ENCODE measurements around the gene S100A10. TPM values are rescaled to one million over a fixed set of nuclear protein-coding genes. Genes with fewer than 3 reads are reported as not detected.

S100A10 gene
- total and polyA plus RNA-seq, 2 experiments from 2014 or later = 35.9 to 634 TPM

DNA sequence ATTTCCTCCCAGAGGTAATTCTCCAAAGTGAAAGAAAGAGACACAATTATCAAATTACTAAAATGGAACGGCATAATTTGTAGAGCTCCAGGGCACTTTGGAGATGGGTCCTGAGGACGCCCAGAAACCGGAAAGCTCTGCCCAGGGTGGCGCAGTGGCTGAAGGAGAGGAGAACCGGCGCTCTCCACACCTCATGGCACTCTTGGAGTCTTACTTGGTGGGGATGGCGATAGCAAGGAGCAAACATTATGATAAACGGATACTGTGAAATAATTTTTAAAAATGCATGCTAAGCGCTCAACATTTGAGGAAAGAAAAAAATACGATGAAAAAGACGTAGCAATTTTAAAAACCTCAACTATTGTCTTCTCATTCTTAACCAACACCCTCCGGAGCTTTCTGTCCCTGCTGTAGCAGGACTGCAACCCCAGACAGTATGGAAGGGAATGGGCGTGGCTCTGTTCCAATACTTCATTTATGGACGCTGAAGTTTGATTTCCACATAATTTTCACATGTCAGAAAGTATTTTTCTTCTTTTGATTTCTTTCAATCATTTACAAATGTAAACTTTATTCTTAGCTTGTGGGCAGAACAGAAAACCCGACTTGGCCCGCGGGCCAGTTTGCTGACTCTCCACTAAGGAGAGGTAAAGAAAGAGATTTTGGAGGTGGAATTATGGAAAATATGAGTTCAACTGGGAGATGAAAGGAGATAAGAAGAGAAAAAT is 42.0 kb upstream of the S100A10 start:
- Histone ChIP-seq H3F3A (replicated peaks; ENCODE audit: low read depth) (no peaks in the 10 kb centered on the region; the same call in 1 of the 2 replicates), H4K20me1 (replicated peaks; ENCODE audit: insufficient read depth) (no peaks in the 10 kb centered on the region), H3K79me2 (replicated peaks; ENCODE audit: insufficient read depth) (no peaks in the 10 kb centered on the region), H3K36me3 (ENCODE audit: insufficient read depth) (peaks cover 14% of the 10 kb centered on the region), H3K4me2 (peak overlapping the region; percentile 96), H3K27me3 (ENCODE audit: insufficient read depth) (peaks cover 23% of the 10 kb centered on the region), H3K4me1 (ENCODE audit: insufficient read depth) (peaks cover 29% of the 10 kb centered on the region), H3K9me2 (ENCODE audit: insufficient read depth) (0 out of 2 replicates have a peak, but pooled peaks cover under 1% of the 10 kb centered on the region), H2AFZ (peak overlapping the region; percentile 33; the same call in 1 of the 2 replicates), H3K4me3 (peak overlapping the region; percentile 78), H3K27ac (ENCODE audit: low read depth) (peak overlapping the region; percentile 87)
- Mint-ChIP-seq H3K9me3 (no peaks in the 10 kb centered on the region), H3K4me3 (peak overlapping the region; percentile 85), H3K27me3 (ENCODE audit: insufficient read depth, low read depth, poor library complexity) (peaks cover 13% of the 10 kb centered on the region), H3K27ac (peak overlapping the region; percentile 45; the same call in 1 of the 2 replicates), H3K36me3 (ENCODE audit: low read depth) (peaks cover 13% of the 10 kb centered on the region), H3K4me1 (peaks cover 26% of the 10 kb centered on the region)
- DNase-seq (ENCODE audit: low spot score) = peak; percentile 37
- TF ChIP-seq CREB1 (CRISPR knock-in tag; IDR thresholded peaks at IDR 0.05; ENCODE audit: low read depth) (no peak), REST (IDR thresholded peaks at IDR 0.05; ENCODE audit: unreplicated experiment) (no peak), STAT1 (IDR thresholded peaks at IDR 0.05; ENCODE audit: unreplicated experiment) (no peak), JUNB (IDR thresholded peaks at IDR 0.05; ENCODE audit: unreplicated experiment) (no peak), ETS1 (IDR thresholded peaks at IDR 0.05) (no peak), ZNF331 (CRISPR knock-in tag; IDR thresholded peaks at IDR 0.05; ENCODE audit: low read depth) (no peak), NANOG (IDR thresholded peaks at IDR 0.05; ENCODE audit: borderline replicate concordance) (no peak), ZNF114 (CRISPR knock-in tag; IDR thresholded peaks at IDR 0.05) (no peak), EZH2 (IDR thresholded peaks at IDR 0.05; ENCODE audit: low read depth, unreplicated experiment) (no peak), EZH2phosphoT487 (IDR thresholded peaks at IDR 0.05; ENCODE audit: unreplicated experiment) (no peak), ZNF462 (CRISPR knock-in tag; IDR thresholded peaks at IDR 0.05) (no peak), POLR2AphosphoS5 (IDR thresholded peaks at IDR 0.05; ENCODE audit: low read depth) (no peak)
- TF ChIP-seq, protein P1, sequence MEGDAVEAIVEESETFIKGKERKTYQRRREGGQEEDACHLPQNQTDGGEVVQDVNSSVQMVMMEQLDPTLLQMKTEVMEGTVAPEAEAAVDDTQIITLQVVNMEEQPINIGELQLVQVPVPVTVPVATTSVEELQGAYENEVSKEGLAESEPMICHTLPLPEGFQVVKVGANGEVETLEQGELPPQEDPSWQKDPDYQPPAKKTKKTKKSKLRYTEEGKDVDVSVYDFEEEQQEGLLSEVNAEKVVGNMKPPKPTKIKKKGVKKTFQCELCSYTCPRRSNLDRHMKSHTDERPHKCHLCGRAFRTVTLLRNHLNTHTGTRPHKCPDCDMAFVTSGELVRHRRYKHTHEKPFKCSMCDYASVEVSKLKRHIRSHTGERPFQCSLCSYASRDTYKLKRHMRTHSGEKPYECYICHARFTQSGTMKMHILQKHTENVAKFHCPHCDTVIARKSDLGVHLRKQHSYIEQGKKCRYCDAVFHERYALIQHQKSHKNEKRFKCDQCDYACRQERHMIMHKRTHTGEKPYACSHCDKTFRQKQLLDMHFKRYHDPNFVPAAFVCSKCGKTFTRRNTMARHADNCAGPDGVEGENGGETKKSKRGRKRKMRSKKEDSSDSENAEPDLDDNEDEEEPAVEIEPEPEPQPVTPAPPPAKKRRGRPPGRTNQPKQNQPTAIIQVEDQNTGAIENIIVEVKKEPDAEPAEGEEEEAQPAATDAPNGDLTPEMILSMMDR (conservative IDR thresholded peaks at IDR 0.05; ENCODE audit: low read depth in 2 of 2) = no peak
- ATAC-seq = peak; percentile 45
